ENCODE results near the gene PRRC2C.
A peak's percentile ranks its signal among the peaks of the same experiment; 100 is the strongest.
"Not testable (repeated sequence)": the region's sequence is repeated elsewhere in the genome, so short reads cannot be mapped to it uniquely, and the experiment has no call there.

PRRC2C gene

DNA sequence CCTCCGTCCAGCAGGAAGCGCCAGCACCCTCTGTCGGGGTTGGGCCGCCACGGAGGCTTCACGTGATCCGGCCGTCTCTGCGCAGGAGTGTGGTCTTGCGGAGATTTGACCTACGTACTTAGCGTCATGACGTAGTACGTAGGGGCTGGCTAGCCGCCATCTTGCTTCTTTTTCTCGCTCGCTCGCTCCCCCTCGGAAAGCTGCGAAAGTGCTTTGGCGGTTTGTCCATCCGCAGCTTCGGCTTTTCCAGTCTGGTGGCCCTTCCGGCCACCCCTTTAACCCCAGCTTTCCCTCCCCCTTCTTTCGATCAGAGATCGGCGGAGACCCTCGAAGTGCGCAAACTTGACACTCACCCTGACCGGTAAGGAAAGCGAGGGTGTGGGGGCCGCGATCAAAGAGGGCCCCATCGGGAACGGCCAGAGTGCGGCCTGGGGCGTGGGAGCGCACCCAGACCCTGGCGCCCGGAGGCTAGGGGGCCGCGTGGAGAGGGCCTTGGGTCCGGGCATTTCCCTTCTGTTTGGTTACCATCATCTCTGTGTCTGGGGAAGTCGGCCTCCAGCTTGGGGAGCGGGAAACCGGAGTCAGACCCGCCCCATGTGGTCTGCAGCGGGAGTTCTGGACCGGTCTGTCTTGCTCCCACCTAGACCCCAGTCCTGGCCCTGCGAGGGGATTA is at the start of gene PRRC2C:
Gene PRRC2C (plus strand): TSS at position 156 of the 673 bp plus-strand sequence. CDS start 26,559 bp downstream, outside the sequence.
- peak; percentile 98 for DNase-seq

DNA sequence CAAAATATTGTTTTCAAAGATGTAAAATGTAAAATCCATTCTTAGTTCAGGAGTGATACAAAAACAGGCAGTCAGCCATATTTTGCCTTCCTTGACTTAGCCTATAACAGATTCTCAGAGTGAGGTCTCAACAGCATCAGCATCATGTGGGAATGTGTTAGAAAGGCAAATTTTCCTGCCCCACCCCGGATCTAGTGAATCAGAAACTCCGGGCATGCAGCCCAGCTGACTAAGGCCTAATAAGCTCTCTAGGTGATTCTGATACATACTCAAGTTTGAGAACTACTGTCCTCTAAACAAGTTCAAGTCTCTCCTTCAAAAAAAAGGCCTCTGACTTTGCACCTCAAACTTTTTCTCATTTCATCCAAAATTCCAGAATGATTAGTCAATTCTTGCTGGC is 46.9 kb upstream of the PRRC2C start:
- DNase-seq = no peak

- not testable (repeated sequence) for DNase-seq
Measured at GRCh38 chr1:171440201-171440600, 45.1 kb upstream of the PRRC2C start.

DNA sequence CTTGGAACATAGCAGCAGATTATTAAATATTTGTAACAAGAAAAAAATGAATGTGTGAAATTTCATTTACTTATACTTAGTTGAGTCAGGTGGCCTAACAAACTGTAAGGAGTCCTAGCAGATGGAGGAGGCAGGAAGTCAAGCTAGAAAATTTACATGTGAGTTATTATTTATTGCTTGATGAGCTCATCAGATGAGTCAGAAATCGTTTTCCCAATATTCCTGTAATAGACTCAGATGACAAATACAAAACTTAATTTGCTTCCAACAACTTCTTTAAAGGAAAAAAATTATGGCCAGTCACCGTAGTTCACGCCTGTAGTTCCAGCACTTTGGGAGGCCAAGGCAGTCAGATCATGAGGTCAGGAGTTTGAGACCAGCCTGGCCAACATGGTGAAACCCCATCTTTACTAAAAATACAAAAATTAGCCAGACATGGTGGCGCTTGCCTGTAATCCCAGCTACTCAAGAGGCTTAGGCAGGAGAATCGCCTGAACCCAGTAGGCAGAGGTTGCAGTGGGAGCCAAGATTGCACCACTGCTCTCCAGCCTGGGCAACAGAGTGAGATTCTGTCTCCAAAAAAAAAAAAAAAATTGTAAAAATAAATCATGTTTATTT is 43.9 kb upstream of the PRRC2C start:
- not testable (repeated sequence) for DNase-seq

DNA sequence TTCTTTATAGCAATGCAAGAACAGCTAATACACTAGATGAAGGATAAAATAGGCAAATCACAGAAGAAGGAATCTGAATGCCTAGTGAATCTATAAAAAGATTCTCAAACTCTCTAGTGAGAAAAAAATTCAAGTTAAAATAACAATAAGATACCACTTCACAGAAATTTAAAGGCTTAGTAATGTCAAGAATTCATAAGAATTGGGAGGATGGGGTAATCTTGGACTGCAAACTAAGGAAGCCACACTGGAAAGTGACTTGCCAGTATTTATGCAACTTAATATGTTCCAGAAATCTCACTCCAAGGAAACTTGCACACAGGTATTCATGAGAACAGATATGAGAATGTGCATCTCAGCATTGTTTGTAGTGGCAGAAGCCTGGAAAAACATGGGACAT is 38.9 kb upstream of the PRRC2C start:
- no peak for DNase-seq

DNA sequence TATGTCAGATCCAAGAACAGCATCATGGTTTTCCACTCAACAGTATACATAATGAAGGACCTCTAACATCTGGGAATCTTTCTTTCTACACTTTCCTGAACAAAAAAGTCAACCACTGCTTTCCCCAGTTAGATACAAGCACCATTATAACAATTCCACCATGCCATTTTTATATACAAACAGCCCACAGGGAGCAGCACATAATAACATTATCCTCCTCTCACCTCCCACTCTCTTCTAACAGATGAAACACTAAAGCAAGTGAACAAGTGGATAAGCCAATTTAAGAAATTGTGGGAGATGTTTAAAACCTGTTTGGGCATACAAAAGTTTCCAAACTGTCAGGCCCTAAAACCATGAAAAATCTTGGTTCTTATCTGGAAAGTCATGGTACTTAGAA is 29.4 kb upstream of the PRRC2C start:
- no peak for DNase-seq

DNA sequence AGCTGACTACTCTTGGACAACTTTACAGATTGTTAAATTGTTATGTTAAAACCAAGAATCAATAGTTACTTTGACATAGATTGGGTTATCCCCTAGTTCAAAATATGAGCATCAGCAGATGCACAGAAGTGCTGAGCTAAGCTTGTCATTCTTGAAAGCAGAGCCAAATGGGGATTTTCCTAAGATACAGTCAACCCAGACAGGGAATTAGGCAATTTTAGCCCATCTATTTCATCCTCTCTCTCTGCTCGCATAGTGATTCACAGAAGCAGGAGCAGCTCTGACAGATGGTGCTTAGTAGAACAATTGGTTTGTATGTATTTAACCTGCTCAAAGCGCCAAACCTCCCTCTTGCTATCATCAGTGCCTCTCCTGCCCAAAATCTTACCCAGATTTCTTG is 27.9 kb upstream of the PRRC2C start:
- DNase-seq = no peak

DNA sequence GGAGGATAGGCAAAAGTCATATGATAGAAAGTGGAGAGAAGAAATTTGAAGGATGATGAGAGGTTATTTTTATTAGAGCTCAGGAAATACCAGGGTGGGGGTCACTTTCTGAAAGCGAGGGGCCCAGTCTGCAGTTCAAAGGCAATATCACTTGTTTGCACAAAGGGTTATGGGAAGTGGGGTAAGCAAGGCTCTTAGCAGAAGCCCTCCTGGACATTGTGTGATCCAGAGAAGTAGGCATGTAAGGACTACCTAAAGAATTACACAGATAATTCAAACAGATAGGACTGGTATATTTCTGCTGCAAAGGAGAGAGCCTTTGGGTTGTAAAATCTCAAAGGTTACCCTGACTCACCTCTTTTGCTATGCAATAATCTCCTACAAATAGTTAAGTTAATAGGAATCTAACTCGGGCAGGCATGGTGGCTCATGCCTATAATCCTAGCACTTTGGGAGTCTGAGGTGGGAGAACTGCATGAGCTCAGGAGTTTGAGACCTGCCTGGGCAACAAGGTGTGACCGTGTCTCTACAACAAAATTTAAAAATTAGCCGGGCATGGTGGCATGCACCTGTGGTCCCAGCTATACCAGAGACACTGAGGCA is 25.2 kb upstream of the PRRC2C start:
- no peak for DNase-seq

GRCh38 chr1:171467626-171468025 is 17.7 kb upstream of the PRRC2C start:
- no peak for DNase-seq

DNA sequence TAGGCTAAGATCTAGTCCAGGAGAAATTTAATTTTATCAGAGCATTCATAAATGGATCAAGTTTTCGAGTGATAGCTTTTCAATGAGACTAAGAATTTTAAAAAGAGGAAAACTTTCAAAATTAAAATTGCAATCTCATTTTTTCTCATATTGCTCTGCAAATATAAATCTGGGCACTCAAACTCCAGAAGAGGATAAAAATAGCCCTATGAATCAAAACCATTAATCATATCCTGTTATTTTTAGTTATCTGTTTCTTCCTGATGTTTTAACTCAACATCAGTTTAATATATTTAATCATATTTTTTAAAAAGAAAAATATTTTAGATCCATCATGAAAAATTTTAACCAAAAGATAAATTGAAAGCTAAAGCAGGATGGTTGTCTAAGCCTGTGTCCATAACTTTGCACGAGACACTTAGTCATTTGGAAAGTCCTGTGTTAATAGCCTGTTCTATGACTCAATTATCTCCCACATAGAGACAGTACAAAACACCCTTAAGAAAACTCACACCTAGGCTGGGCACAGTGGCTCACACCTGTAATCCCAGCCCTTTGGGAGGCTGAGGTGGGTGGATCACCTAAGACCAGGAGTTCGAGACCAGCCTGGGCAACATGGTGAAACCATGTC is 17.1 kb upstream of the PRRC2C start:
- DNase-seq = no peak

DNA sequence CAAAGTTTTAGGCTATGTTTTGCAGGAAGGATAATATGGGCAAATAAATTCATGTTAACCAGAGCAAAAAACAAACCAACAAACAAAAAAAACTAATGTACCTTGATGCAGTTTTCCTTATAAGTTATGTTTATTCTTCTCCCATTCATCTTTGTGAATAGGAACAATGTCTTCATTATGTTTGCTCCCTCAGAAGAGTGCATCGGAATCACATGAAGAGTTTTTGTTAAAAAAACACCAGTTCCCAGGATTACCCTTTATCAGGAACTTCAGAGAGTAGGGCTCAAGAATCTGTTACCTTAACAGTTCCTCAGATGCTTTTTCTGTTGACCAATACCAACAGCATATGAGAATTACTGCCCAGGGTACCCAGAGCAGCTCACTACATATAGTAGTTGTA is 14.6 kb upstream of the PRRC2C start:
- DNase-seq = no peak

- DNase-seq = no peak
Measured at GRCh38 chr1:171472183-171472647, 13.1 kb upstream of the PRRC2C start.

GRCh38 chr1:171476829-171477228 is 8.5 kb upstream of the PRRC2C start:
- no peak for DNase-seq

GRCh38 chr1:171477804-171478203 is 7.5 kb upstream of the PRRC2C start:
- no peak for DNase-seq

GRCh38 chr1:171480035-171480434 is 5.3 kb upstream of the PRRC2C start:
- DNase-seq = no peak

GRCh38 chr1:171484760-171485374 is 463 bp upstream of the PRRC2C start:
- DNase-seq = no peak

DNA sequence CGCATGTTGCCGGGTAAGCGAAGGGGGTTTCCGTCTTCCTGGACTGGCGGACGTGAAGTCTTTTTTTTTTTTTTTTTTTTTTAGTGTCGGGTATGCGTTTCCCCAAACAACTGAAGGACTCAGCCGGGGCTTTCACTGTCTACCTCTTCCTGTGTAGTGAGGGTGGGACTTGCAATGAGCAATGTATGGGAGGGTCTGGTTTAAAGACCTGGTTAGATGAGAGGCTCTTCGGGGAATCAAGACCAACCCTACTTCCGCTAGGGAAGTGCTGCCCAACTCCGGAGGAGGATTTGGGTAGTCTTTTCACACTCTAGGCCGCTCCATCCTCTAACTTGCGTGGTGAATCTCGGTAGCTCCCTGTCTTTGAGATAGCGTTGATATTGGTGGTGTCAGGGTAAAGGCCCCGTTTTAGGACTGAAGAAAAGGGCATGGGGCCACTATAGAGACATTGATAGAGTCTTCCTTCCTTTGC is 754 bp downstream of the PRRC2C start:
- peak; percentile 91 for DNase-seq

- no peak for DNase-seq
Measured at GRCh38 chr1:171487038-171487437, 1.7 kb downstream of the PRRC2C start.

- DNase-seq = no peak
Measured at GRCh38 chr1:171488190-171488929, 3.0 kb downstream of the PRRC2C start.

- DNase-seq = no peak
Measured at GRCh38 chr1:171494076-171494475, 8.7 kb downstream of the PRRC2C start.

DNA sequence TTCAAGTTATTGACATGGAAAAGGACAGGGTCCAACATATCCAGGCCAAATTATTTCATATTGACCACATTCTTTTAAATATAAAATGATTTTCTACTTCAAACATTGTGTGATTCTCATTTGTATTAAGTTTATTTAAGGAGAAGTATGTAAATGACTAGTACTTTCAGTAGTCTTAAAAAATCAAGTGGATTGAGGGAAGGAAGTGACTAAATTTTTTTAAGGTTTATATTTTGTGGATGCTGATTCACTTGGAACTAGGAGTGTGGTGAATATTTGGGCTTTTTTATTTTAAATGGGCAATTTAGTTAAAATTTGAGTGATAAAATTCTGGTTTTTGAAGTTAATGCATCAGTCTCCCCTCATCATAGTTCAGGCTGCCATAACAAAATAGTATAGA is 10.1 kb downstream of the PRRC2C start:
- DNase-seq = no peak

DNA sequence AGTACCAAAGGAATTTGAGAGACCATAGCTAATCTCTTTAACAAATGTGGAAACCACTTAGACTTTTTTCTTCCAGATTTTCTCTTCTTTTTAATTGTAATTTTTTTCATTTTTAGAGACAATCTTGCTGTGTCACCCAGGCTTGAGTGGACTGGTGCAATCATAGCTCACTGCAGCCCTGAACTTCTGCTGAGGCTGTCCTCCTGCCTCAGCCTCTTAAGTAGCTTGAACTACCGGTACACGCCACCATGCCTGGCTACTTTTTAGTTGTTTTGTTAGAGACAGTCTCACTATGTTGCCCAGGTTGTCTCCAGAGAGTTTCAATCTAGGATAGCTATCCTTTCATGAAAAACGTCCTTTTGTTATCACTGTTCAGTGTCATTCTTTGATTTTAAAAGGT is 15.0 kb downstream of the PRRC2C start:
- no peak for DNase-seq

- DNase-seq = no peak
Measured at GRCh38 chr1:171500803-171501202, 15.5 kb downstream of the PRRC2C start.

Data from activated effector memory CD4-positive, alpha-beta T cell treated with anti-CD3 and anti-CD28 coated beads, Interleukin-2, amount 50 U/mL, for 16 hours (primary cell).